Measurements from ENCODE around the gene UHRF1.
A peak's percentile ranks its signal among the peaks of the same experiment; 100 is the strongest.

The UHRF1 gene

DNA sequence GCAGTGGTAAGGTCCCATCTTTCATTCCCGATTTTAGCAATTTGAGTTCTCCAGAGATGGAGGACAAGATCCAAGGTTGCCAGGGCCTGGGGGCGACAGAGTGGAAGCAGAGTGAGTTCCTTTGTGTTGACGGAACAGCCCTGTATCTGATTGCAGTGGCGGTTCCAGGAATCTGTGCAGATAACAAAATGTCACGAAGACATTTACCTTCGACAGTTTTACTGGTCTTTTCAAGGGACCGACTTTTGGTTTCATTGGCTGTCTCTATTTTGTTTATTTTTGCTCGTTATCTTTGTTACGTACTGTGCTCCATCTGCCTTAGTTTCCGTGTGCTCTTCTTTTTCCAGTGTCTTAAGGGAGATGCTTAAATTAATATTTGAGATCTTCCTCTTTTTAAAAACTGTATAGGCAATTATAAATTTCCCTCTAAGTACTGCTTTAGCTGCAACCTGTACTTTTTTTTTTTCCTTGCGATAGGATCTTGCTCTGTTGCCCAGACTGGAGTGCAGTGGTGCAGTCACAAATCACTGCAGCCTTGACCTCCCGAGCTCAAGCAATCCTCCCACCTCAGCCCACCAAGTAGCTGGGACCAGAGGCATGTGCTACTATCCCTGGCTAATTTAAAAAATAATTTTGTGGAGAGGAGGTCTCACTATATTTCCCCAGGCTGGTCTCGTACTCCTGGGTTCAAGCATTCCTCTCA is 82.8 kb downstream of the UHRF1 start:
- no peak for DNase-seq

DNA sequence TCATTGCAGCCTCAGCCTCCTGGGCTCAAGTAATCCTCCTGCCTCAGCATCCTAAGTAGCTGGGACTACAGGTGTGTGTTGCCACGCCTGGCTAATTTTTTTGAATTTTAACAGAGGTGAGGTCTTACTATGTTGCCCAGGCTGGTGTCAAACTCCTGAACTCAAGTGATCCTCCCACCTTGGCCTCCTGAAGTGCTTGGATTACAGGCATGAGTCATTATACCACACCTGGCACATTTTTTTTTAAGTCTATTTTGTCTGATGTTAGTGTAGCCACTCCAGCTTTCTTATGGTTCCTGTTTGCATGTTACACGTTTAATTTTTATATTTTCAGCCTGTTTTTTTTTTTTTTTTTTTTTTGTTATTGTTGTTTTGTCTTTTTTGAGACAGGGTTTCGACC is 84.4 kb downstream of the UHRF1 start:
- DNase-seq, result peak; percentile 16

DNA sequence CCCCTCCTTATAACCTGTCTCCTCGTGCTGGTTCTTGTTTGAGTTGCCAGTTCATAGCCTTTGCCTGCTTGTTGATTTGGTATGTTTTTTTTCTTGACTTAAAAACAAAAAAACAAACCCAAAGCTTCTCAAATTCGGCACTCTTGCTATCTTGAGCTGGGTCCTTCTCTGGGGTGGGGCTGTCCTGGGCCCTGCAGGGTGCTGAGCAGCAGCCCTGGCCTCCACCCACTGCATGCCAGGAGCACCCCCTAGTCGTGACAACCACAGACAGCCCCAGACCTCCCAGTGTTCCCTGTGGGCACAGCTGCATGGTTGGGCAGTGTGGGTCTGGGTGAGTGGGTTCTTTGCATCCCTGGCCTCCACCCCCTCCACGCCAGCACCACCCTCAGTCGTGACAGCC is 87.4 kb downstream of the UHRF1 start:
- no peak for DNase-seq

DNA sequence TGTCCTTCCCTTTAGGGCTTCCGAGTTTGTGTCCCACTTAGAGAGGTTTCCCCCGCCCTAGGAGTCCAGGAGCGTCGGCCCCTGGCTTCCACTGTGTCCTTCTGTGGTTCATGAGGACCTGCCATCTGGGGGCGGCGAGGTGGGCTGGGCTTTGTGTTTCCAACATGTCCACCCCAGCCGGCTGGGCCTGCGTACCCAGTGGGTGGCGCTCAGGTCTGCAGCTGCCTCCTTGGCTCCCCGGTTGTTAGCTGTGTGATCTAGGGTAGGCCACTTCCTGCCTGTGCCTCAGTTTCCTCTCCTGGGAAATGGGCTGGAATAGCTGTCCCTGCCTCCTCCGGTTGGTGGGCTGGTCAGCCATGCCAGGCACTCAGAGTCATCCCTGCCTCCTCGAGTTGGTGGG is 88.0 kb downstream of the UHRF1 start:
- no peak for DNase-seq

DNA sequence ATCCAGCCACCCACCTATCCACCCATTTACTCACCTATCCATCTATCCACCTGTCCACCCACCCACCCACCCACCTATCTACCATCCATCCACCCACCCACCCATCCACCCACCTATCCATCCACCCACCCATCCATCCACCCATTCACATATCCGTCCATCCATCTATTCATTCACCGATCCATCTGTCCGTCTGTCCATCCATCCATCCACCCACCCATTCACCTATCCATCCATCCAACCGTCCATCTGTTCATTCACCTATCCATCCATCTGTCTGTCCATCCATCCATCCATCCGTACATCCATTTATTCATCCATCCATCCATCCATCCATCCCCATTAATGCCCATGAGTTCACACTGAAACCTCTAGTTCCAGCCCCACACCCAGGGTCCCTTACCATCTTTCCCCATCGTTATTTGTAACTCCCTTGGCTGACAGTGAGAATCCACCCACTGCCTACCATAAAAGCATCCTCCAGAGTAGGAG is 90.9 kb downstream of the UHRF1 start:
- no peak for DNase-seq

DNA sequence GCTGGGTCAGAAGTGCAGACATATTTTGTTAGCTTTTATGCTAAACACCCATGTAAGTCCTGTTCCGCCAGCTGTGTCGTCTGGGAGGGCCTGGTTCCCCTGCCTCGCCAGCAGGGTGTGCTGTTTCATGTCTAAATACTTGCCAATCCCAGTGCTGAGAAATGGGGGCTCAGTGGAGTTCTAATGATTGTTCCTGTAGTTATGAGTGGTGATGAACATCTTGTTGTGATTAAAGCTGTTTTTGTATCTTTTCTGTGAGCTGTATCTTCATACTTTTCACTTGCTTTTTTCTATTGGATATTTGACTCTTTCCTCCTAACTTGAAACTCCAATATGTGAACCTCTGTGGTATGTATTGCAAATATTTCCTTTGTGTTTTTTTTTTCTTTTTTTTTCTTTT is 92.3 kb downstream of the UHRF1 start:
- DNase-seq, result peak; percentile 3

DNA sequence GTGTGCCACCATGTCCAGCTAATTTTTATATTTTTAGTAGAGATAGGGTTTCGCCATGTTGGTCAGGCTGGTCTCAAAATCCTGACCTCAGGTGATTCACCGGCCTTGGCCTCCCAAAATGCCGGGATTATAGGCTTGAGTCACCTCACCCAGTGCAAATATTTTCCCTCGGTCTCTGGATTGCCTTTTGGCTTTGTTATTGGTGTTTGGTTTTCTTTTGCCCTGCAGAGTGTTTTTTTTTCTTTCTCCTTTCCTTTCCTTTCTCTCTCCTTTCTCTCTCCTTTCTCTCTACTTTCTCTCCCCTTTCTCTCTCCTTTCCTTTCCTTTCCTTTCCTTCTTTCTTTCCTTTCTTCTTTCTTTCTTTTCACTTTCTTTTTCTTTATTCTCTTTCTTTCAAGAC is 92.8 kb downstream of the UHRF1 start:
- no peak for DNase-seq

DNA sequence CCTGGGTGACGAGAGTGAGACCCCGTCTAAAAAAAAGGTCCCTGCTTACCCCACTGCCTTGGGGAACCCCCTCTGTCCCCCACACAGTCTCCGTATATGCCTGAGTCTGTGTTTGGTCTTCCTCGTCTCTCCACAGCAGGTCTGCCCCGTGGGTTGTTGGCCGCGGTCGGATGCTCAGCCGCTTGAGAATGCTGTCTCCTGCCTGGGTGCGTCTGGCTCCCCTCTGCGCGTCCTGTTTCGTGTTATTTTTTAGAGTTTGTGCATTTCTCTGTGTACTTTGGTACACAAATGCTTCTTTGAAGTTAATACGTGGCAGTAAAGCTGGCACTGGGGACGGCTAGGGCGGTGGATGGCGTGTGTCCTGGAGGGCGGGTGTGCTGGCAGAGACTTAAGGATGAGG is 94.5 kb downstream of the UHRF1 start:
- DNase-seq, result no peak

DNA sequence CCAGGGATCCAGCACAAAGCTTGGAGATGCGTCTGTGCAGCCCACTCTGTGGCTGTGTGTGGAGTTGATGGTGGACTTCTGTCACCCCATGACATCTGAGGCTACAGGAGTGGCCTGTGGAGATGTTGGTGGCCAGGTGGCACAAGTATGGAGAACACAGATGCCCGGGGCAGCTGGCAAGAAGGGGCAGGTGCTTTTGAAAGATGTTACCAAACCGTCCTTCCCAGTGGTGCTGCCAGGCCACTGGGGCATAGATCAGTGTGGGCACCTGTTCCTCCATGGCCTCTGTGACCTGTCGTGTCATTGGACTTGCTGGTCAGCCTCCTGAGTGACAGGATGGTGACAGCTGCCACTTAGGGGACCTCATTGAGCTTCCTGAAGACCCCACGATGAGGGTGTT is 95.8 kb downstream of the UHRF1 start:
- DNase-seq, result no peak

DNA sequence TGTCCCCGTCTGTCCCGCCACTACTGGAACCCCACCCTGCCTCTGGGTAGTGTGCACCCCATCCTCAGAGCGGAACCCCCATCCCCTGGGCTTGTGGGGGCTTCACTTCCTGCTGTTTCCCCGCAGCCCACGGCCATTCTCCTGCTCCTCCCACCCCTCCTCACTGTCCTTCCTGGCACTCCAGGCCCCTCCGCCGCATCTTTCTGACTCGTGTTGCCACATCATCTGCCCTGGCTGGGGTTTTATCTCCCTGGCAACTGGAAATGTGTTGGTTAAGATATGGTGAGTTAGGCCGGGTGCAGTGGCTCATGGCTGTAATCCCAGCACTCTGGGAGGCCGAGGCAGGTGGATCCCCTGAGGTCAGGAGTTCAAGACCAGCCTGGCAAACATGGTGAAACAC is 96.9 kb downstream of the UHRF1 start:
- no peak for DNase-seq

DNA sequence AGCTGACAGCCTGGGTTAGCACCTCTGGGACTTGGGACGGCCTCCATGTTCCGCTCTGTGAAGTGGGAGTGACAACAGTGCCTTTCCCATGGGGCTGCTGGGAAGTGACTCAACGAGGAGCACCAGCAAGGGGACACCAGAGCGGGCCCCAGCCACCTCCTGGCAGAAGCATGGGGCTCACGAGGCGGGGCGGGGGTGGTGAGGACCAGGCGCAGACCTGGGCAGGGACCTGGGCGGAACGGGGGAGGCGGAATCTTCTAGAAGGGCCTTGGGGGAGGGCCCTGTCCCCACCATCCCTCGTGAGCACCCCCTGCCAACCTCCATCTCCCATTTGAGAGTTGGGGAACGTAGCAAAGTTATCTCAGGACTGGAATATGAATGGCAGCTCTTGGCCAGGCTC is 97.5 kb downstream of the UHRF1 start:
- DNase-seq, result no peak
